IMR-90 (cell line): Measurements from ENCODE around the gene CDKL5. TPM values are rescaled to one million over a fixed set of nuclear protein-coding genes. Genes with fewer than 3 reads are reported as not detected.

ENCODE experiments used
- ATAC-seq: fragments of 200-7000 bp; cut with Tn5 transposase; 2 replicates; pipeline ENCODE4 v1.9.1; 2020; ENCODE audit warnings: low read depth, mild to moderate bottlenecking, moderate library complexity
- BruUV-seq: library from RNA; stranded (reverse); fragments of 400-500 nt; replicated peaks from 2 replicates; lab custom pipeline; 2021; lab: Mats Ljungman, UMichigan
- CTCF ChIA-PET: fragments of 300-600 bp; formaldehyde crosslinking; extraction: SDS; loops from one replicate; lab custom pipeline; 2021; ENCODE audit warnings: antibody characterized with exemption; lab: Yijun Ruan, JAX
- POLR2A ChIA-PET: fragments of 300-600 bp; sonication (Branson Sonifier 250); formaldehyde crosslinking; loops from one replicate; lab custom pipeline; 2022; ENCODE audit warnings: antibody characterized with exemption; ENCODE audit not compliant: unreplicated experiment; lab: Charles Lee
- DNase-seq: peaks from one replicate; pipeline ENCODE4 v3.0.0; 2013
- H2AFZ ChIP-seq: replicated peaks from 2 replicates; pipeline ENCODE3; 2013; ENCODE audit warnings: low read length, mild to moderate bottlenecking; ENCODE audit not compliant: poor library complexity
- H2AK5ac ChIP-seq: 2 replicates; pipeline ENCODE4 v1.6.1; 2013; ENCODE audit warnings: low read depth, low read length, inconsistent platforms
- H2AK9ac ChIP-seq: replicated peaks from 2 replicates; pipeline ENCODE3; 2013; ENCODE audit warnings: mild to moderate bottlenecking, low read depth, low read length, moderate library complexity; ENCODE audit not compliant: poor library complexity
- H2BK120ac ChIP-seq: 2 replicates; pipeline ENCODE4 v1.6.1; 2013; ENCODE audit warnings: low read depth, low read length, inconsistent platforms
- H2BK15ac ChIP-seq: 3 replicates; pipeline ENCODE4 v1.6.1; 2013; ENCODE audit warnings: low read depth, low read length, inconsistent platforms
- H2BK20ac ChIP-seq: 2 replicates; pipeline ENCODE4 v1.6.1; 2013; ENCODE audit warnings: low read depth, mild to moderate bottlenecking, inconsistent platforms, low read length, moderate library complexity
- H2BK5ac ChIP-seq: 2 replicates; pipeline ENCODE4 v1.6.1; 2013; ENCODE audit warnings: mild to moderate bottlenecking, low read depth, low read length, inconsistent platforms; ENCODE audit not compliant: poor library complexity, severe bottlenecking
- H3K14ac ChIP-seq: replicated peaks from 2 replicates; pipeline ENCODE4 v1.6.1; 2013; ENCODE audit warnings: low read depth, low read length, inconsistent platforms
- H3K18ac ChIP-seq: 2 replicates; pipeline ENCODE4 v1.6.1; 2013; ENCODE audit warnings: low read depth, low read length, control low read depth
- H3K23ac ChIP-seq: 2 replicates; pipeline ENCODE4 v1.6.1; 2013; ENCODE audit warnings: low read depth, low read length, inconsistent platforms
- H3K27ac ChIP-seq: 2 replicates; pipeline ENCODE4 v1.5.1; 2013; ENCODE audit warnings: mild to moderate bottlenecking, control low read depth, low read length; ENCODE audit not compliant: insufficient read depth
- H3K27me3 ChIP-seq: 2 replicates; pipeline ENCODE4 v1.6.1; 2013; ENCODE audit warnings: low read length; ENCODE audit not compliant: control insufficient read depth, insufficient read depth
- H3K36me3 ChIP-seq: 2 replicates; pipeline ENCODE4 v1.6.1; 2013; ENCODE audit warnings: low read length, mixed read lengths; ENCODE audit not compliant: control insufficient read depth, insufficient read depth
- H3K4ac ChIP-seq: 2 replicates; pipeline ENCODE4 v1.6.1; 2013; ENCODE audit warnings: low read depth, low read length, inconsistent platforms
- H3K4me1 ChIP-seq: 2 replicates; pipeline ENCODE4 v1.6.1; 2013; ENCODE audit warnings: low read length, mixed read lengths; ENCODE audit not compliant: control insufficient read depth, insufficient read depth
- H3K4me2 ChIP-seq: 2 replicates; pipeline ENCODE4 v1.6.1; 2013; ENCODE audit warnings: low read depth, mild to moderate bottlenecking, control low read depth, low read length, moderate library complexity
- H3K4me3 ChIP-seq: 2 replicates; pipeline ENCODE4 v1.5.1; 2013; ENCODE audit warnings: low read depth, mild to moderate bottlenecking, control low read depth, low read length, moderate library complexity; ENCODE audit not compliant: insufficient read depth
- H3K56ac ChIP-seq: 2 replicates; pipeline ENCODE4 v1.6.1; 2013; ENCODE audit warnings: low read length, inconsistent platforms; ENCODE audit not compliant: insufficient read depth; ENCODE audit errors: extremely low read depth
- H3K79me1 ChIP-seq, 2 experiments: 2 replicates each; pipeline ENCODE4 v1.6.1; 2013; ENCODE audit warnings: low read length in 2 of 2, inconsistent platforms in 1 of 2, low read depth in 1 of 2
- H3K9ac ChIP-seq: 2 replicates; pipeline ENCODE4 v1.6.1; 2013; ENCODE audit warnings: low read depth, low read length, control low read depth
- H3K9me1 ChIP-seq: 2 replicates; pipeline ENCODE4 v1.6.1; 2013; ENCODE audit warnings: low read length, inconsistent platforms; ENCODE audit not compliant: insufficient read depth
- H3K9me3 ChIP-seq: 2 replicates; pipeline ENCODE4 v1.6.1; 2013; ENCODE audit warnings: low read length; ENCODE audit not compliant: control insufficient read depth, insufficient read depth
- H4K20me1 ChIP-seq: 2 replicates; pipeline ENCODE4 v1.6.1; 2013; ENCODE audit warnings: low read length, inconsistent platforms; ENCODE audit not compliant: insufficient read depth
- H4K5ac ChIP-seq: 2 replicates; pipeline ENCODE4 v1.6.1; 2013; ENCODE audit warnings: mild to moderate bottlenecking, low read depth, low read length, control low read depth
- H4K8ac ChIP-seq, 2 experiments: 2 replicates each; pipeline ENCODE4 v1.6.1; 2013; ENCODE audit warnings: low read depth in 2 of 2, low read length in 2 of 2, control low read depth in 1 of 2, inconsistent platforms in 1 of 2
- H4K91ac ChIP-seq: 2 replicates; pipeline ENCODE4 v1.6.1; 2013; ENCODE audit warnings: low read depth, low read length, inconsistent platforms; ENCODE audit not compliant: insufficient read depth
- CEBPB ChIP-seq: IDR thresholded peaks from 2 replicates; pipeline ENCODE4 v1.6.1; 2012; ENCODE audit warnings: low read depth, low read length, improper control_type of control experiment
- CHD1 ChIP-seq: IDR thresholded peaks from 2 replicates; pipeline ENCODE4 v1.6.1; 2012; ENCODE audit warnings: low read depth, low read length, improper control_type of control experiment
- ELK1 ChIP-seq: fragments of 150-350 bp; IDR thresholded peaks from 2 replicates; pipeline ENCODE4 v1.6.1; 2016; ENCODE audit warnings: low read depth, mild to moderate bottlenecking, low read length, moderate library complexity, borderline replicate concordance
- NFE2L2 ChIP-seq: fragments of 150-350 bp; IDR thresholded peaks from 2 replicates; pipeline ENCODE4 v1.6.1; 2016; ENCODE audit warnings: low read depth, mild to moderate bottlenecking, low read length
- RCOR1 ChIP-seq: IDR thresholded peaks from 2 replicates; pipeline ENCODE4 v1.6.1; 2012; ENCODE audit warnings: mild to moderate bottlenecking, low read length, improper control_type of control experiment; ENCODE audit not compliant: insufficient replicate concordance
- WGBS, 2 experiments: methylation state at CpG; one replicate each; pipeline versions ENCODE4 v1.1.5 to v1.1.7; 2013; ENCODE audit warnings: missing lambda C conversion rate in 2 of 2; ENCODE audit not compliant: insufficient read length in 1 of 2; ENCODE audit errors: extremely low coverage in 2 of 2; 5-methylcytosine and 5-hydroxymethylcytosine counted together
- dilution Hi-C: fragments of 300-500 bp; cut with HindIII; formaldehyde crosslinking; loops from one replicate; pipeline ENCODE4 v1.14.3; 2018; ENCODE audit warnings: low sequenced_read_pairs; ENCODE audit not compliant: unreplicated experiment
- in situ Hi-C: fragments of 300-500 bp; cut with MboI; formaldehyde crosslinking; loops from 3 replicates; pipeline ENCODE4 v1.14.3; 2019; ENCODE audit warnings: low sequenced_read_pairs, inconsistent platforms, mixed read lengths
- intact Hi-C: fragments of 100-400 bp; cut with micrococcal nuclease; formaldehyde crosslinking; loops from 2 replicates; pipeline ENCODE4 v1.10.0; 2022
- polyA plus RNA-seq, 3 experiments: library from polyadenylated mRNA; depleted of rRNA; stranded (reverse); fragments of >200 nt; gene quantifications; 2 replicates each; pipeline ENCODE4 v1.2.3, GENCODE V29; 2012; ENCODE audit warnings: low replicate concordance in 1 of 3
- total RNA-seq: library from RNA; depleted of rRNA; stranded (reverse); fragments of >200 nt; gene quantifications from 2 replicates; pipeline ENCODE4 v1.2.3, GENCODE V29; 2012
- TF ChIP-seq, protein P1 (sequence below): fragments of 150-350 bp; IDR thresholded peaks from 2 replicates; pipeline ENCODE4 v1.6.1; 2017; ENCODE audit warnings: mild to moderate bottlenecking, antibody characterized with exemption, low read length, low read depth

CDKL5 gene
- total and polyA plus RNA-seq, 2 of the 4 experiments (the other 2 are of a cell fraction) = 3.5 to 9.7 TPM

DNA sequence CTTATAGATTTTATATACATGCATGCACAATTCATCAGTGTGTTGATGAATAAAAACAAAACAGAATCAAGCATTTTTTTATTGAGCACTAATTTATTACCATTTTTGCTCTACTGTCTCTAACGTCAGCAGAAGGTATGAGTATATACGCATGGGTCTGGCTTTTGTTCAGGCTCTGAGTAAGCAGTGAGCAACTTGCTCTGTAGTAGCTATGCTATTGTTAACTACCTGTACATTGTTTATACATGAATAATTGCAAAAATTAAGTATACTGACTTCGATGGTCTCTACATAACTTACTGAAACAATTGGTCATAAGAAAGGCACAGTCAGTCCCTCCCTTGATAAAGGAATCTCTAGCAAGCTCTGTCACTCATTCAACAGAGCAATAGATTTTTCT lies 123.6 kb downstream of the CDKL5 start:
- no peak overlapping the region for H2AK5ac ChIP-seq
- no peak overlapping the region for H3K9ac ChIP-seq
- H3K56ac ChIP-seq = no peak overlapping the region
- H2AK9ac ChIP-seq = no peak overlapping the region
- peaks cover 4 to 6% of the 10 kb centered on the region in 2 experiments; a peak in 1 of 4 replicates for H3K79me1 ChIP-seq
- CTCF ChIA-PET = no interaction called here
- no peak overlapping the region for H3K18ac ChIP-seq
- dilution Hi-C loops = no loop called here
- no peaks in the 10 kb centered on the region; the same call in 1 of the 2 replicates for H3K9me1 ChIP-seq
- no CpG with 5 or more reads among the region's 3 CpGs for WGBS, 2 experiments
- H2BK120ac ChIP-seq = no peak overlapping the region
- H4K5ac ChIP-seq = no peak overlapping the region
- H3K27me3 ChIP-seq = no peaks in the 10 kb centered on the region
- TF ChIP-seq ELK1 = no peak
- TF ChIP-seq, protein P1, sequence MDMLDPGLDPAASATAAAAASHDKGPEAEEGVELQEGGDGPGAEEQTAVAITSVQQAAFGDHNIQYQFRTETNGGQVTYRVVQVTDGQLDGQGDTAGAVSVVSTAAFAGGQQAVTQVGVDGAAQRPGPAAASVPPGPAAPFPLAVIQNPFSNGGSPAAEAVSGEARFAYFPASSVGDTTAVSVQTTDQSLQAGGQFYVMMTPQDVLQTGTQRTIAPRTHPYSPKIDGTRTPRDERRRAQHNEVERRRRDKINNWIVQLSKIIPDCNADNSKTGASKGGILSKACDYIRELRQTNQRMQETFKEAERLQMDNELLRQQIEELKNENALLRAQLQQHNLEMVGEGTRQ = no peak
- no peak for TF ChIP-seq CHD1
- no peak for TF ChIP-seq RCOR1
- TF ChIP-seq NFE2L2 = no peak
- TF ChIP-seq CEBPB = no peak
- ATAC-seq (no peak), DNase-seq (no peak)
- no peak overlapping the region for H3K23ac ChIP-seq
- H2AFZ ChIP-seq = no peak overlapping the region
- H3K14ac ChIP-seq = no peak overlapping the region
- no peaks in the 10 kb centered on the region for H3K4me1 ChIP-seq
- POLR2A ChIA-PET = no interaction called here
- peaks cover 3% of the 10 kb centered on the region; the same call in 1 of the 2 replicates for H4K20me1 ChIP-seq
- H2BK20ac ChIP-seq = no peak overlapping the region
- no peaks in the 10 kb centered on the region for H3K36me3 ChIP-seq
- no peak overlapping the region for H4K91ac ChIP-seq
- intact Hi-C loops = no loop called here
- H2BK5ac ChIP-seq = no peak overlapping the region
- H4K8ac ChIP-seq = no peak overlapping the region
- H2BK15ac ChIP-seq = no peak overlapping the region
- H3K4me3 ChIP-seq = no peak overlapping the region
- in situ Hi-C loops = no loop called here
- no peak overlapping the region for H3K4ac ChIP-seq
- H3K9me3 ChIP-seq = no peaks in the 10 kb centered on the region
- no peak overlapping the region for H3K27ac ChIP-seq
- H3K4me2 ChIP-seq = no peak overlapping the region
- BruUV-seq = no TSS peak
